GM19043 (cell line): ENCODE measurements around the gene ZKSCAN1.
A peak's percentile ranks its signal among the peaks of the same experiment; 100 is the strongest.
"Not testable (repeated sequence)": the region's sequence is repeated elsewhere in the genome, so short reads cannot be mapped to it uniquely, and the experiment has no call there.

Experiments
- ATAC-seq: cut with Tn5 transposase; IDR thresholded peaks from one replicate; pipeline ENCODE4 v1.9.1; 2021; ENCODE audit warnings: low read depth; ENCODE audit not compliant: unreplicated experiment

The ZKSCAN1 gene

GRCh38 chr7:100015232-100016214 lies at the start of gene ZKSCAN1:
TSS of gene ZKSCAN1 (plus strand) at chr7:100015596. CDS start at chr7:100023507, 7,911 bp downstream.
- ATAC-seq = peak; percentile 95

- no peak for ATAC-seq
These were observed 46.1 kb upstream of the ZKSCAN1 start for GRCh38 chr7:99969298-99969697.

DNA sequence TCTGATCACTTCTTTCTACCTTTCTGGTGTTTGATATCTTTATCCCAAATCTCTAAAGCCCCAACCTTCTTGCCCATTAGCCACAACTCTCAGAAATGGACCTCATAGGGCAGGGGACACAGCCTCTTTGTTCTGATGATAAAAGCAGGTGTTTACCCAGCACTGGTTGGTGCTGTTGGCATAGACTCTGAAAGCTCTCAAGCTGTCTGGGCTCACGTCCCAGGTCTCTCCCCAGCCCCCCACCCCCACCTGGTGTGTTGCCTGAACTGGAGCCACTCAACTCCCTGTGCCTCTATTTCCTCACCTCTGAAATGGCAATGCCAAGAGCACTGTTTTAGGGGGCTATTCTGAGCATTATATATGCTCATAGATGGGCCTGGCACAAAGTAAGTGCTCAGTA lies 45.6 kb upstream of the ZKSCAN1 start:
- not testable (repeated sequence) for ATAC-seq

DNA sequence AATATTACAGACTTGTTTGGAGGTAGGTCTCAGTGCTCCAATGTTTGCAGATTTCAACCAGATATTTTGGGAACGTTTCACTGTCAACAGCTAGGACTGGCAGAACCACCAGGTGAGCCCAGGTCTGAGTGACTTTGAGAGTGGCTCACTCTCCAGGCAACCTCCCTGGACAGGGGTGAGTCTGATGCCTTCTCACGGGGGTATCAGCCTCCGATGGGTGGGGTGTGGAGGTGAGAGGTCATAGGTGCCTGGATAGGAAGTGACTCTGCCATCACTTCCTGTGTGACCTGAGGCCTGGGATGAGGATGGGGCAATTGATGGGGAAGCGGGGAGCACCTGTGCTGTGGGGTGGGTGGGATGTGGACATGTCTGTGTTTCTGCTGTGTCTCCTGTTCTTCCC lies 44.2 kb upstream of the ZKSCAN1 start:
- no peak for ATAC-seq

- not testable (repeated sequence) for ATAC-seq
These were observed 41.6 kb upstream of the ZKSCAN1 start for GRCh38 chr7:99973817-99974216.

DNA sequence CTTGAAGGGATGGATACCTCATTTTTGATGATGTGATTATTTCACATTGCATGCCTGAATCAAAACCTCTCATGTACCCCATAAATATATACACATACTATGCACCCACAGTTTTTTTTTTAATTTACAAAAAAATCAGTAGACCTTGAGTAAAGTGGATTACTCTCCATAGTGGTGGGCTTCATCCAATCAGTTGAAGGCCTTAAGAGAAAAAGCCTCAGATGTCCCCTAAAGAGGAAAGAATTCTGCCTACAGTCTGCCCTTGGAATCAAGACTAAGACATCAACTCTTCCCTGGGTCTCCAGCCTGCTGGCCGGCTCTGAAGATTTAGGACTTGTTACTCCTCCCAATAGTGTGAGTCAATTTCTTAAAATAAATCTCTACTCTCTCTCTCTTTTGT lies 40.7 kb upstream of the ZKSCAN1 start:
- no peak for ATAC-seq

DNA sequence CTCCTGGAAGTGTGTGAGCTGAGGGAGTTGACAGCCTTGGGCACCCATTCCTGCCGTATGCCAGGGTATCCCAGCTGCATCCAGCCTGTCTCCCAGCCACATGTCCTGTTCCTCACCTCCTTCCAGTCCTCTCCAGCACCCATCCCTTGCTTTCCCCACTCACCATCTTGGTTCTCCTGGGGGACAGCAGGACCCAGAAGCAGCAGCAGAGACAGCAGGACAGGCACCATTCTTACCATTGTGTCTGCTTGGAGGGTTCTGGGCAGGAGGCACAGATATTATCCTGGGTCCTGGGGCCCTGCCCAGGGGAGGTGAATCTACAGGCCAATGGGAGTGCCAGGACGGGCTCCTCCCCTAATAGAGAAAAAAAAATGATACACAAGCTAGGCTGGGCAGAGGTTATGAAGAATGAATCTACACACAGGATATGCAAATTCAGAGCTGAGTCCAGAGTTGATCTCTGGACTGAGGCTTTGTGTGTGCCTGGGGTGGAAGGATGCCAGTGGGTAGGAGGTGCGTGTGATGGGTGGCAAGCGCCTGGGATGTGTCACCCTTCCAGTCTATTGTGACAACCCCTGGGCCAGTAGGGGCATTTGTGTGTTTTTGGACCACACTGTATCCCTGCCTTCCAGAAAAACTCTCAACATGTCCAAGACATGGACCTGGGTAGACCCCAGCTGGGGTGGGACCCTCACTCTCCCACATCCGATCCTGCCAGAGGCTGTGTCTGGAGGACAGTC lies 39.4 kb upstream of the ZKSCAN1 start, which contains the start of gene AZGP1:
AZGP1 (minus strand) TSS at position 250 of the 740 bp plus-strand sequence; CDS start at position 239, 11 bp downstream.
- no peak for ATAC-seq

GRCh38 chr7:99976626-99977025 lies 38.8 kb upstream of the ZKSCAN1 start:
- ATAC-seq = no peak

- not testable (repeated sequence) for ATAC-seq
These were observed 35.6 kb upstream of the ZKSCAN1 start for GRCh38 chr7:99979814-99980225.

- not testable (repeated sequence) for ATAC-seq
These were observed 34.9 kb upstream of the ZKSCAN1 start for GRCh38 chr7:99980448-99980872.

DNA sequence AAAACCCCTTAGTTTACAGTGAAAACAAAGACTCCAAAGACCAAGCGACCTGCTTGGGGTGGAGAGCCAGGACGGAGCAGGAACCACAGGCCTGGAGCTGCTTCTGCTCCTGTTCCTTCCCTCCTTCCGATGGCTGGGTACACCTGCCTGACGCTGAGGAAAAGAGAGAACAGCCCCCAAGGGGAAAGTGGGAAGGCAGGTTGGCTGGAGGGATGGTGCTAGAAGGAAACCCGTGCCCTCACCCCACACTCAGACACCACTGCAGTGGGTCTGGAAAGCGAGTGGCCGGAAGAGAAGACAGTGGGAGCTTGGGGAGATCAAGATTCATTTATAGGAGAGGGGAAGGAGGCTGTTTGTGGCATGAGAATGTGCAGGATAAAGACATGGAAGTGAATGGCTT lies 34.3 kb upstream of the ZKSCAN1 start:
- not testable (repeated sequence) for ATAC-seq

GRCh38 chr7:99984593-99984992 lies 30.8 kb upstream of the ZKSCAN1 start:
- no peak for ATAC-seq

GRCh38 chr7:99987306-99987705 lies 28.1 kb upstream of the ZKSCAN1 start:
- ATAC-seq = not testable (repeated sequence)

DNA sequence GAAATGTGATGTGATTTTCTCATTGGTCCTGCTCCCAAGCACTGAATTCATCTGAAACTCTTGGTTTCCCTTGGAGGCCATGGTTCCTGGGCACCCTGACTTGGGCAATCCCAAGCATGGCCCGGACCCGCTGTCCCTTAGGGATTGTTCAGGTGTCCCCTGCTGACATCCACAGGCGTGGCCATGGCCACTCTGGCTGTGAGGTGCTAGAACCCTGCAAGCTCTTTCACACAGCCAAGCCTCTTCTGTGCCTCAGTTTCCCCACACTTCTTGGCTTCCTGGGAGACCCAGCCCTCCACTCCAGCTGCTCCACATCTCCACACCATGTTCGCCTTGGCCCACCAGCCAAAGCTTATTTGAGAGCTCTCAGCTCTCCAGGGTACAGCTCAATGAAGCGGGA lies 27.6 kb upstream of the ZKSCAN1 start:
- no peak for ATAC-seq

- no peak for ATAC-seq
These were observed 24.9 kb upstream of the ZKSCAN1 start for GRCh38 chr7:99990460-99990852.

DNA sequence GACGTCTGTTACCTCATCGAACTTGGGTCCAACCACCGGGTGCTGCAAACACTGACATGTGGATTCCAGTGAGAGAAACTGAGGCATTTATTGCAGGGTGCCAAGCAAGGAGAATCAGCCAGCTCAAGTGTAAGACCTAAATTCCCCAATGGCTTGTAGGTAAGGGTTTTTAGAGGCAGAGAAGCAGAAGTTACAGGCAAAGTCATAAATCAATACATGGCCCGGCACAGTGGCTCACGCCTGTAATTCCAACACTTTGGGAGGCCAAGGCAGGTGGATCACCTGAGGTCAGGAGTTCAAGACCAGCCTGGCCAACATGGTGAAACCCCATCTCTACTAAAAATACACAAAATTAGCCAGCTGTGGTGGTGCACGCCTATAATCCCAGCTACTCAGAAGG lies 23.9 kb upstream of the ZKSCAN1 start:
- ATAC-seq = not testable (repeated sequence)

DNA sequence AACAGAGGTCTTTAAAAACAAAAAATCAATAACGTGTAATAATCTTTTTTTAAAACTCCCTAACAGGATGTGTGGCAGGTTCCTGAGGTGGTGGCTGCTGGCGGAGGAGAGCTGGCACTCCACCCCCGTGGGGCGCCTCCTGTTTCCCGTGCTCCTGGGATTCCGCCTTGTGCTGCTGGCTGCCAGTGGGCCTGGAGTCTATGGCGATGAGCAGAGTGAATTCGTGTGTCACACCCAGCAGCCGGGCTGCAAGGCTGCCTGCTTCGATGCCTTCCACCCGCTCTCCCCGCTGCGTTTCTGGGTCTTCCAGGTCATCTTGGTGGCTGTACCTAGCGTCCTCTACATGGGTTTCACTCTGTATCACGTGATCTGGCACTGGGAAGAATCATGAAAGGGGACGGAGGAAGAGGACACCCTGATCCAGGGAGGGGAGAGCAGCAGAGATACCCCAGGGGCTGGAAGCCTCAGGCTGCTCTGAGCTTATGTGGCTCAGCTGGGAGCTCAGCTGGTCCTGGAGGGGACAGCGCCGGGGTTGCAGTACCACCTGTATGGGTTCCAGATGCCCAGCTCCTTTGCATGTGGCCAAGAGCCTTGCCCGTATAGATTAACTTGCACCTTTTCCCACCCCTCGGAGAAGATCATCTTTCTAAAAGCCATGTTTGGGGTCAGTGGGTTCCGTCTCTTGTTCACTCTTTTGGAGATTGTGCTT lies 22.9 kb upstream of the ZKSCAN1 start:
- no peak for ATAC-seq

- no peak for ATAC-seq
These were observed 20.6 kb upstream of the ZKSCAN1 start for GRCh38 chr7:99994819-99995218.

DNA sequence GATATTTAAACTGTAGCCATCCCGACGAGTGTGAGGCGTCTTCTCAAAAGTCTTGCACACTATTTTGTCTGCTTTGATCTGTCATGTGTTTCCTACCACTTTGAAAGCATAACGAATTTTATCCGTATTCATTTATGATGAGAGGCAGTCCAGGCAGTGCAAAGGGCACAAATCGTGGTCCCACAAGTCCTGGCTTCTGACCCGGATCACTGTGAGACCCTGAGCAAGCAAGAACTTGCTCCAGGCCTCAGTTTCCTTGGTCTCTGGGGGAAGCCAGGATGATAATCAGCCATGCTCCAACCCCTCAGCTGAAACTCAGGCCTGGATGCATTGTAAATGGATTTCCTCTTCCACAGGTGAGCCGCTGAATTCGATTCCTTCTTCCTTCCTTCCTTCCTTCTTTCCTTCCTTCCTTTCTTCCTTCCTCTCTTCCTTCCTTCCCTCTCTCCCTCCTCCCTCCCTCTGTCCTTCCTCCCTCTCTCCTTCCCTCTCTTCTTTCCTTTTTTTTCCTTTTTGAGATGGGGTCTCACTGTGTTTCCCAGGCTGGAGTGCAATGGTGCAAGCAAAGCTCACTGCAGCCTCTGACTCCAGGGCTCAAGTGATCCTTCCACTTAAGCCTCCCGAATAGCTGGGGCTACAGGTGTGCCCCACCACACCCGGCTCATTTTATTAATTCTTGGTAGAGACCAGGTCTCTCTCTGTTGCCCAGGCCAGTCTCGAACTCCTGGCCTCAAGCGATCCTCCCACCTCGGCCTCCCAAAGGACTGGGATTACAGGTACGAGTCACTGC lies 18.4 kb upstream of the ZKSCAN1 start:
- ATAC-seq = no peak
